Uterus (tissue), 2 donors: ENCODE measurements around the gene CDH12.

ENCODE experiments used
- CTCF ChIP-seq, 4 experiments: fragments of 200-600 bp in 2 of 4; fragments of 450-650 bp in 2 of 4; sonication (generic) in 2 of 4; IDR thresholded peaks; one replicate each; pipeline ENCODE4 v1.5.1; 2016 to 2019; ENCODE audit warnings: antibody characterized with exemption in 4 of 4, mild to moderate bottlenecking in 2 of 4, moderate library complexity in 1 of 4
- POLR2A ChIP-seq, 2 donors: fragments of 450-650 bp; IDR thresholded peaks; one replicate each; pipeline ENCODE4 v1.6.1; 2016; ENCODE audit warnings: antibody characterized with exemption in 2 of 2, mild to moderate bottlenecking in 1 of 2, moderate library complexity in 1 of 2

- TF ChIP-seq CTCF (IDR thresholded peaks at IDR 0.05) (no peak), POLR2A (IDR thresholded peaks at IDR 0.05) (no peak)
Observed at GRCh38 chr5:22673131-22673530, 180.0 kb downstream of the CDH12 start.
